HT1080 (cell line): ENCODE measurements around the gene GNAO1. TPM values are rescaled to one million over a fixed set of nuclear protein-coding genes. Genes with fewer than 3 reads are reported as not detected.

Experiments
- DNase-seq: peaks from one replicate; pipeline ENCODE4 v3.0.0-alpha.2; 2015; ENCODE audit warnings: low read depth
- total RNA-seq: library from RNA; depleted of rRNA; stranded (reverse); fragments of >200 nt; shearing (Covaris generic); gene quantifications from 2 replicates; pipeline ENCODE4 v1.2.3, GENCODE V29; 2014

Gene GNAO1
- total RNA-seq, 1 experiment from 2014 or later, result 0.05 TPM

- no peak for DNase-seq
Observed at GRCh38 chr16:56309008-56309407, 117.7 kb downstream of the GNAO1 start.

DNA sequence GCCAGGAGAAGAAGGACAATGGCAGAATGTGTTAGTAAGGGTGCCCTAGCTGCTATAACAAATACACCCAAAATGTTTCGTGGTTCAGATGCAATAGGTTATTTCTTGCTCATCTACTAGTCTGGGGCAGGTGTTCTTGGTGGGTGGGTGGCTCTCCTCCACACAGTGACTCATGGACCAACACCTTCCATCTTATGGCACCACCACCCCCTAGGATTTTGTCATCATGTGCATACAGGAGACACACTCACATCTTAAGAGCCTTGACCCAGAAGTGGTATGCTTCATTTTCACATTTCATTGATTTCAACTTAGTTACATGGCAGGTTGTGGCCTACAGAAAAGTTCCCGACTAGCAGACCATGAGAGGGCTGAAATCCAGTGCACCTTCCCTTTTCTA, 119.4 kb downstream of the GNAO1 start:
- no peak for DNase-seq

GRCh38 chr16:56311208-56312027, 120.1 kb downstream of the GNAO1 start:
- DNase-seq, result no peak

GRCh38 chr16:56312028-56312300, 120.7 kb downstream of the GNAO1 start:
- DNase-seq, result no peak

DNA sequence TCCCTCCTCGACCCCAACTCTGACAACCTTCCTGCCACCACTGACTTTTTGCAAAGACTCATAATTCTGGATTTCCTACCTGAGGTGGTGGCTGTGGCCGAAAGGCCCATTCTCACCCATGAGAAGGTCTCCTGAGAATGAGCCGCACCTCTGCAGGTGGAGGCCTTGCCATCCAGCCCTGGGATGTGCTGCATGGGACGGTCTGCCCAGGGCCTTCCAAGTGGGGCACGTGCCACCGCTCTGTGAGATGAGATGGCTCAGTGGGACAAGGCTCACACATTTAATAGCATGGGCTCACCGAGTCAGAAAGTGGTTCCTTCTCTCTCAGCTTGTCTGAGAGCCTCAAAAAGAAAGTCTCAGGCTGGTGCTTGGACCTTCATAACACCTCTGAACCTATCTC, 121.3 kb downstream of the GNAO1 start:
- no peak for DNase-seq

- no peak for DNase-seq
Observed at GRCh38 chr16:56314244-56314850, 123.1 kb downstream of the GNAO1 start.

- no peak for DNase-seq
Observed at GRCh38 chr16:56315955-56316354, 124.7 kb downstream of the GNAO1 start.

GRCh38 chr16:56316545-56316944, 125.3 kb downstream of the GNAO1 start:
- DNase-seq, result no peak

DNA sequence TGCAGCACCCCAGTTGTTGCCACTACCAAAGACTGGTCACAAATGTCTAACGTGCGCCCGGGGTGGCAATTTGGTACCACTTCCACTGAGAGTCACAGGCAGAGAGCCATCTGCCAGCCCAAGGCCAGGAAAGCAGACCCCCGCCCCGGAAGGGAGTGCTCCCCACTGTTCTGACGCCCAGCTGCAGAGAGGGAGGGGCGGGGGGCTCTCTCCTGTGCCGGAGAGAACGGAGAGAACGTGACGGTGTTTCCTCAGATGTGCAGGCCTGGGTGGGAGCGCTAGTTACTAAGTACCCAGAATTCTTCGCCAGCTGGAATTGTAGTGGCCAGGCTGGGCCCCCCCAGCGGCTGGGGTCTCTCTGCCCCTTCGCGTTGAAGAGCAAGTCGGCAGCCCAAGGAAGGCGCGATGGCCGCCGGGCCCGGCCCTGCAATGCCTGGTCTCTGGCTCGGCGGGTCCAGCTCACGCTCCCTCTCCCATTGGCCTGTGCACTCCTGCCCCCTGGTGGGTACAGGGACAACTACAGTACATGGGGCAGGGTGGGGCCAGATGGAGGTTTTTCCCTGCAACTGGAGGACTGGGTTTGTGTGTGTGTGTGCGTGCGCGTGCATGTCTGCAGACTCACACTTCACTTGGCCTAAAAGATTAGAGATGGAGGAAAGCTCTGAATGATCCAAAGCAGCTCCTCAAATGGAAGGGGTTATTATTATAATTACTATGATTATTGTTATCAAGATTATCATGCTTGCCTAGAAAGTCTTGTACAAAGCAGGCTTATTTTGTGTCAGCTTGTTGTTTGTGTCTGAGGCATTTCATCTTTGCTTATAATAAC, 126.9 kb downstream of the GNAO1 start:
- DNase-seq, result peak; percentile 55

- no peak for DNase-seq
Observed at GRCh38 chr16:56318827-56319140, 127.5 kb downstream of the GNAO1 start.

GRCh38 chr16:56319376-56319775, 128.1 kb downstream of the GNAO1 start:
- no peak for DNase-seq

GRCh38 chr16:56320056-56320455, 128.8 kb downstream of the GNAO1 start:
- no peak for DNase-seq

DNA sequence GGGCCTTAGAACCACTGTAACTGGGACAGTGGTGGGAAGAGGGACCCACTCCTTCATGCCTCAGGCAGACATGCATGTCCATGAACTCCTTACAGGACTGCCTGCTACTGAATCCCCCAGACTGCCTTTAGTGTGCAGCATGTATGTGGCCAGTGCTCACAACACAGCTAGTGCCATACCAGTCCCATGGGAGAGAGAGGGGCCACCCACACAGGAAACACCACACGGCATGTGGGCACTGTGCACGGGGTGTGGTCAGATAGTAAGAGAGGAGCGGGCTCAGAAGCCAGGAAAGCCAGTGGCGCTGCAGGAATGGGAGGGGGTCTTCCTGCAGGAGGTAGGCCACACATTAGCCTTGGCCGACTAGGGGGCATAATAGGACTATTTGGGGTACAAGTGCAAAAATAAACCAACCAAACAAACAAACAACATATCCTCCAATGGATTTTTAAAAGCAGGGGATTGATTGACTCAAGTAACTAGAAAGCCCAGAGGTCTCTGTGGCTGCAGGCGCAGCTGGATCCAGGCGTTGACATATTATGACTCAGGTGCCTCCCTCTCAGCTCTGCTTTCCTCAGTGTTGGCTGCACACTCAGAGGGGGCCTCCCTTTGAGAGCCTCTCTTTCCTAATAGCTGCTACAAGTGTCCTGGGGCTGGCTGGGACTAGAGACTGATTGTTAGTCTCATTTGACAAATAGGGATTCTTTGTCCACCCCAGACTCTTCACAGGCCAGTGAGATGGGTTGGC, 129.7 kb downstream of the GNAO1 start:
- no peak for DNase-seq

DNA sequence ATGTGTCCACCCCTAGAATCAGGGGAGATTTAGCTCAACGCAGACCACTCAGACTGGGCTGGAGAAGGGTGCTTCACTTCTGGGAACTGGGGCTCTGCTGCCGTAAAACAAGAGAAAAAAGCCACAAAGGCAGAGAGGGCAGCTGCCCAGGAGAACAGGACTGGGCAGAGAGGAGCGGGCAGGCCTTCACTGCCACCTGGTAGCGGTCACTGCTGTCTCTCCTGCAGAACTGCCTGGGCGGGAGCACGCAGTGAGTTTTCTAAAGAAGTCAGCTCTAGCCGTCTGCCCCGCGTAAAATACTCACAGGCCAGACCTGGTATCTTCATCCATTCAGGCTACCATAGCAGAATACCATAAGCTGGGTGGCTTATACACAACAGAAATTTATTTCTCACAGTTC, 130.3 kb downstream of the GNAO1 start:
- DNase-seq, result no peak

GRCh38 chr16:56324406-56324805, 133.1 kb downstream of the GNAO1 start:
- DNase-seq, result no peak

- no peak for DNase-seq
Observed at GRCh38 chr16:56325956-56326355, 134.7 kb downstream of the GNAO1 start.

DNA sequence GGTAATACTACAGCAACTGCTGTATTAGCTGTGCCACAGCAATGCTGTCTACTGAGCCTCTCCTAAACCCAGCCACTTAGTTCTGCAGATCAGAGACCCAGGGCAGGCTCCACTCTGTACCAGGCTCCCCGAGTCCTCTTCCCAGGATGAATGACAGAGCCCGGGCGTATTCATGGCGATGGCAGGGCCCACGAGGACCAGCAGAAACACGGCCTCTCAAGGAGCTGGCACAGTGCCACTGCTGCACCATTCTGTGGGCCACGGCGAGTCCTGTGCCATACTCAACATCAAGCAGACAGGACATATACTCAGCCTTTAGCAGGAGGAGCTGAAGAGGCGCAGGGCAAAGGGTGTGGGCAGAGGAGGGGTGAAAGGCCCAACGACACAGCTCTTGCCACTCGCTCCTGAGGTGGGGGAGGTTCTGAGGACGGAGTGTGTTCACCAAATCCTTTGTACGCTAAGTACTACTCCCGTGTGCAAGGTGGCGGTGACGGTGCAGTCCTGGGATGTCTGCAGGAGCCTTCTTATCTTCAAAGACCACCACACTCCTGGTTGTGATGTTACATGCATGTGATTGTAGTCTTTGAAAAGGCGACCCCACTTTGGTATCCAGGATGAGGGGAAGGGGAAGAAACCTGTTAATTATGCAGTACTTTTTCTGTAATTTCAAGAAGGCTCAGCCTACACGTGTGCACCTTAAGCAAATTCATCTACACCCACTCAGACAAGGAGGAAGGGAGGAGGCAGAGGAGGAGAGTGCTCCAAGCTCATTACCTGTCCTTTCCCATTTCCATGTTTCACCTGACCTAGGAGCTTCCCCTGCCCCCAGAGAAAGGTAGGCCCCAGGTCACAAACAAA, 136.0 kb downstream of the GNAO1 start:
- no peak for DNase-seq

DNA sequence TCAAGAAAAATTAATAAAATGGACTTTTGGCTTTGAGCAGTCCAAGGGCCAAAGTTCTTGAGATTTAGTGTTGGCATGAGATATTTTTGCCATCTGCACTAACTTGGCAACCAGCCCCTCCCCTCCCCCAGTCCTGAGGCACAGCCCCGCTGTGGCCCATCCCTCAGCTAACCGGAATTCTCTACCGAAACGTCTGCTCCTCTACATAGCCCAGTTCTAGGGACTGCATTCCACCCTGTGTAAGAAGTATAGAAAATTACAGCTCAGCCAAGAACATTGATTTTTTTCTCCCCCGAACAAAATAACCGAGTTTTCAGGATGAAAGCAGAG, 136.6 kb downstream of the GNAO1 start:
- DNase-seq, result no peak

DNA sequence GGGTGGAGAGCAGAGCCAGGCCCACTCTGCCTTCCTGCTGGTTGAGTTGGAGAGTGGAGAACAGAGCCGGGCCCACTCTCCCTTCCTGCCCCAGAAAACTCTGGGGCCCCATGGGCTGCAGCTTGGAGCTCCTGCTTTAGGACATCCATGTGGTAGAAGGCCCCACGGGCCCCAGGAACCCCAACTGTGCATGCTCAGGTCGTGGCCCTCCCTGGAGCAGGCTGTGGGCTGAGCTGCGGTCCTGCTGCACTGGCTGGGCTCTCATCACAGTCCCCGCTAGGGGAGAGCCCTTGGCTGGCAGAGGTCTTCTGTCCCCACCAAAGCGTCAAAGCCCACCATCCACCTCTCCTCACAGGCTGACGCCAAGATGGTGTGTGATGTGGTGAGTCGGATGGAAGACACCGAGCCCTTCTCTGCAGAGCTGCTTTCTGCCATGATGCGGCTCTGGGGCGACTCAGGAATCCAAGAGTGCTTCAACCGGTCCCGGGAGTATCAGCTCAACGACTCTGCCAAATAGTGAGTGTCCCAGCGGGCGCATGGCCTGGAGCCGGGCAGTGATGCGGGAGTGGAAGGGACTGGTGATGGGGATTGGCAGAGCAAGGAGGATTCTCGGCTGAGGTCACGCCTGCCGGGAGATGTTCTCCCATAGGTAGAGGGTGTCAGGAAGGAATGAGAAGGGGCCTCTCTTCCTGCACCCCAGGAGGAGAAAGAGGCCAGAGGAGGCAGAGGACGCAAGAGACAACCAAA, 137.2 kb downstream of the GNAO1 start:
- no peak for DNase-seq

GRCh38 chr16:56329887-56330286, 138.6 kb downstream of the GNAO1 start:
- DNase-seq, result no peak
